ENCODE data around the gene NOS2. TPM values are rescaled to one million over a fixed set of nuclear protein-coding genes. Genes with fewer than 3 reads are reported as not detected.
"Not testable (repeated sequence)": the region's sequence is repeated elsewhere in the genome, so short reads cannot be mapped to it uniquely, and the experiment has no call there.

The NOS2 gene
- polyA plus RNA-seq, 1 donor from 2014 or later: 0.53 TPM

DNA sequence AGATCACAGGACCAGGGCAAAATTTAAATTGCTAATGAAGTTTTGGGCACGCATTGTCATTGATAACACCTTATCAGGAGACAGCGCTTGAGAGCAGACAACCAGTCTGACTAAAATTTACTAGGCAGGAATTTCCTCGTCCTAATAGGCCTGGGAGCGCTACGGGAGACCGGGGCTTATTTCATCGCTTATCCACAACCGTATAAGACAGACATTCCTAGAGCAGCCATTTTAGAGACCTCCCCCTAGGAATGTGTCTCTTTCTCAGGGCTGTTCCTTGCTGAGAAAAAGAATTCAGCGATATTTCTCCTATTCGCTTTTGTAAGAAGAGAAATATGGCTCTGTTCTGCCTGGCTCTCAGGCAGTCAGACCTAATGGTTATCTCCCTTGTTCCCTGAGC, 21.8 kb upstream of the NOS2 start:
- not testable (repeated sequence) for H3K27ac ChIP-seq (ENCODE audit: low read length); H3F3A ChIP-seq (ENCODE audit: insufficient read depth, low read length, poor library complexity, severe bottlenecking); H3K4me2 ChIP-seq (ENCODE audit: low read length); H3K79me2 ChIP-seq (replicated peaks; ENCODE audit: insufficient read depth, low read length); H3K9ac ChIP-seq (ENCODE audit: low read length); H3K4me3 ChIP-seq (ENCODE audit: low read length); H3K36me3 ChIP-seq (ENCODE audit: insufficient read depth, low read length); H3K9me2 ChIP-seq (ENCODE audit: insufficient read depth, low read length); H3K27me3 ChIP-seq (ENCODE audit: insufficient read depth, low read depth, low read length); H2AFZ ChIP-seq (ENCODE audit: low read depth, low read length); H4K20me1 ChIP-seq (ENCODE audit: insufficient read depth); H3K9me3 ChIP-seq (ENCODE audit: low read length)

DNA sequence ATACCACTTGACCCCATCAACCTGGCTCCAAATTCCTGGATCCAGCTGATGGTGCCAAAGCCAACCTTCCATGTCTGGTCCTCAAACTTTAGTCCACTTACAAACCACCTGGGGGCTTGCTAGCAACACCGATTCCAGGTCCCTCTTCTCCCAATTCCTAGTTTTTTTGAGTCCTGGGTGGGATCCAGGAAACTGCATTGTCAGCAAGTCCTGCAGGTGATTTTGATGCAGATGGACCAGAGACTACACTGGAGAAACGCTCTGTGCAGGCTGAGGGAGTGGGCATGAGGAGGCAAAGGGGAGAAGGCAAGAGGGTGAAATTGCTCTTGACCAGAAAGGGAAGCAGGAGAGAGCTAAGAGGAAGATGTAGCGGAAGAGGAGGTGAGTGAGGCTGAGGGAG, 21.0 kb upstream of the NOS2 start:
- H3K9me2 ChIP-seq (ENCODE audit: insufficient read depth, low read length): no peaks in the 10 kb centered on the region
- H3K9me3 ChIP-seq (ENCODE audit: low read length): no peaks in the 10 kb centered on the region
- H4K20me1 ChIP-seq (ENCODE audit: insufficient read depth): no peaks in the 10 kb centered on the region
- H3K4me3 ChIP-seq (ENCODE audit: low read length): no peak overlapping the region
- H3K9ac ChIP-seq (ENCODE audit: low read length): no peak overlapping the region
- TF ChIP-seq MXI1 (conservative IDR thresholded peaks at IDR 0.05; ENCODE audit: poor library complexity, severe bottlenecking) (no peak), RAD21 (conservative IDR thresholded peaks at IDR 0.05) (no peak), TAF1 (IDR thresholded peaks at IDR 0.05; ENCODE audit: low read depth) (no peak), POLR2AphosphoS5 (IDR thresholded peaks at IDR 0.05) (no peak), EZH2 (IDR thresholded peaks at IDR 0.05; ENCODE audit: borderline replicate concordance, insufficient read depth, low read length, poor library complexity, severe bottlenecking) (no peak), SMC3 (conservative IDR thresholded peaks at IDR 0.05; ENCODE audit: poor library complexity) (no peak), EP300 (conservative IDR thresholded peaks at IDR 0.05; ENCODE audit: poor library complexity, severe bottlenecking) (no peak)
- TF ChIP-seq, protein P1, sequence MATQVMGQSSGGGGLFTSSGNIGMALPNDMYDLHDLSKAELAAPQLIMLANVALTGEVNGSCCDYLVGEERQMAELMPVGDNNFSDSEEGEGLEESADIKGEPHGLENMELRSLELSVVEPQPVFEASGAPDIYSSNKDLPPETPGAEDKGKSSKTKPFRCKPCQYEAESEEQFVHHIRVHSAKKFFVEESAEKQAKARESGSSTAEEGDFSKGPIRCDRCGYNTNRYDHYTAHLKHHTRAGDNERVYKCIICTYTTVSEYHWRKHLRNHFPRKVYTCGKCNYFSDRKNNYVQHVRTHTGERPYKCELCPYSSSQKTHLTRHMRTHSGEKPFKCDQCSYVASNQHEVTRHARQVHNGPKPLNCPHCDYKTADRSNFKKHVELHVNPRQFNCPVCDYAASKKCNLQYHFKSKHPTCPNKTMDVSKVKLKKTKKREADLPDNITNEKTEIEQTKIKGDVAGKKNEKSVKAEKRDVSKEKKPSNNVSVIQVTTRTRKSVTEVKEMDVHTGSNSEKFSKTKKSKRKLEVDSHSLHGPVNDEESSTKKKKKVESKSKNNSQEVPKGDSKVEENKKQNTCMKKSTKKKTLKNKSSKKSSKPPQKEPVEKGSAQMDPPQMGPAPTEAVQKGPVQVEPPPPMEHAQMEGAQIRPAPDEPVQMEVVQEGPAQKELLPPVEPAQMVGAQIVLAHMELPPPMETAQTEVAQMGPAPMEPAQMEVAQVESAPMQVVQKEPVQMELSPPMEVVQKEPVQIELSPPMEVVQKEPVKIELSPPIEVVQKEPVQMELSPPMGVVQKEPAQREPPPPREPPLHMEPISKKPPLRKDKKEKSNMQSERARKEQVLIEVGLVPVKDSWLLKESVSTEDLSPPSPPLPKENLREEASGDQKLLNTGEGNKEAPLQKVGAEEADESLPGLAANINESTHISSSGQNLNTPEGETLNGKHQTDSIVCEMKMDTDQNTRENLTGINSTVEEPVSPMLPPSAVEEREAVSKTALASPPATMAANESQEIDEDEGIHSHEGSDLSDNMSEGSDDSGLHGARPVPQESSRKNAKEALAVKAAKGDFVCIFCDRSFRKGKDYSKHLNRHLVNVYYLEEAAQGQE (IDR thresholded peaks at IDR 0.05; ENCODE audit: borderline replicate concordance): no peak
- TF ChIP-seq, protein P2, sequence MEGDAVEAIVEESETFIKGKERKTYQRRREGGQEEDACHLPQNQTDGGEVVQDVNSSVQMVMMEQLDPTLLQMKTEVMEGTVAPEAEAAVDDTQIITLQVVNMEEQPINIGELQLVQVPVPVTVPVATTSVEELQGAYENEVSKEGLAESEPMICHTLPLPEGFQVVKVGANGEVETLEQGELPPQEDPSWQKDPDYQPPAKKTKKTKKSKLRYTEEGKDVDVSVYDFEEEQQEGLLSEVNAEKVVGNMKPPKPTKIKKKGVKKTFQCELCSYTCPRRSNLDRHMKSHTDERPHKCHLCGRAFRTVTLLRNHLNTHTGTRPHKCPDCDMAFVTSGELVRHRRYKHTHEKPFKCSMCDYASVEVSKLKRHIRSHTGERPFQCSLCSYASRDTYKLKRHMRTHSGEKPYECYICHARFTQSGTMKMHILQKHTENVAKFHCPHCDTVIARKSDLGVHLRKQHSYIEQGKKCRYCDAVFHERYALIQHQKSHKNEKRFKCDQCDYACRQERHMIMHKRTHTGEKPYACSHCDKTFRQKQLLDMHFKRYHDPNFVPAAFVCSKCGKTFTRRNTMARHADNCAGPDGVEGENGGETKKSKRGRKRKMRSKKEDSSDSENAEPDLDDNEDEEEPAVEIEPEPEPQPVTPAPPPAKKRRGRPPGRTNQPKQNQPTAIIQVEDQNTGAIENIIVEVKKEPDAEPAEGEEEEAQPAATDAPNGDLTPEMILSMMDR (IDR thresholded peaks at IDR 0.05; ENCODE audit: poor library complexity, severe bottlenecking): no peak
- no peak overlapping the region for H3K27ac ChIP-seq (ENCODE audit: low read length)
- no peaks in the 10 kb centered on the region for H3K79me2 ChIP-seq (replicated peaks; ENCODE audit: insufficient read depth, low read length)
- H3K27me3 ChIP-seq (ENCODE audit: insufficient read depth, low read depth, low read length): no peaks in the 10 kb centered on the region
- no peaks in the 10 kb centered on the region for H3K36me3 ChIP-seq (ENCODE audit: insufficient read depth, low read length)
- H2AFZ ChIP-seq (ENCODE audit: low read depth, low read length): no peak overlapping the region
- no peak overlapping the region for H3K4me2 ChIP-seq (ENCODE audit: low read length)
- H3F3A ChIP-seq (ENCODE audit: insufficient read depth, low read length, poor library complexity, severe bottlenecking): no peaks in the 10 kb centered on the region

DNA sequence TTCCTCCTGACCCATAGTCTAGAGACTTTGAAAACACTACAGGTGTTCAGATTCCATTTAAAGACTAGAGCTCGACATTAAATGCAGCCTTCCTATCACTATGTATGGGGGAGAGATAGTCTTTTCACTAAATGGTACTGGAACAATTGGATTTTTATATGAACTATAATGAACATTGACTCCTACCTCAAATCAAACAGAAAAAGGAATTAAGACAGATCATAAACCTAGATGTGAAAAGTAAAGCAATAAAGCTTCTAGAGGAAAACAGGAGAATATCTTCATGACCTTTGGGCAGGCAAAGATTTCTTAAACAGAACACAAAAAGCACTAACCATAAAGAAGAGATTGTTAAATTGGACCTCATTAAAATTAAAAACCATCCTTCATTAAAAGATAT, 18.8 kb upstream of the NOS2 start:
- H4K20me1 ChIP-seq (ENCODE audit: insufficient read depth): no peaks in the 10 kb centered on the region
- H3K36me3 ChIP-seq (ENCODE audit: insufficient read depth, low read length): no peaks in the 10 kb centered on the region
- H3K9ac ChIP-seq (ENCODE audit: low read length): no peak overlapping the region
- H2AFZ ChIP-seq (ENCODE audit: low read depth, low read length): no peak overlapping the region
- TF ChIP-seq SMC3 (conservative IDR thresholded peaks at IDR 0.05; ENCODE audit: poor library complexity) (no peak), TAF1 (IDR thresholded peaks at IDR 0.05; ENCODE audit: low read depth) (no peak), EP300 (conservative IDR thresholded peaks at IDR 0.05; ENCODE audit: poor library complexity, severe bottlenecking) (no peak), RAD21 (conservative IDR thresholded peaks at IDR 0.05) (no peak), MXI1 (conservative IDR thresholded peaks at IDR 0.05; ENCODE audit: poor library complexity, severe bottlenecking) (no peak), EZH2 (IDR thresholded peaks at IDR 0.05; ENCODE audit: borderline replicate concordance, insufficient read depth, low read length, poor library complexity, severe bottlenecking) (no peak), POLR2AphosphoS5 (IDR thresholded peaks at IDR 0.05) (no peak)
- TF ChIP-seq, protein P2 (IDR thresholded peaks at IDR 0.05; ENCODE audit: poor library complexity, severe bottlenecking): no peak
- TF ChIP-seq, protein P1 (IDR thresholded peaks at IDR 0.05; ENCODE audit: borderline replicate concordance): no peak
- no peaks in the 10 kb centered on the region for H3F3A ChIP-seq (ENCODE audit: insufficient read depth, low read length, poor library complexity, severe bottlenecking)
- no peaks in the 10 kb centered on the region for H3K9me3 ChIP-seq (ENCODE audit: low read length)
- no peaks in the 10 kb centered on the region for H3K9me2 ChIP-seq (ENCODE audit: insufficient read depth, low read length)
- no peak overlapping the region for H3K4me2 ChIP-seq (ENCODE audit: low read length)
- H3K27me3 ChIP-seq (ENCODE audit: insufficient read depth, low read depth, low read length): no peaks in the 10 kb centered on the region
- H3K27ac ChIP-seq (ENCODE audit: low read length): no peak overlapping the region
- no peak overlapping the region for H3K4me3 ChIP-seq (ENCODE audit: low read length)
- H3K79me2 ChIP-seq (replicated peaks; ENCODE audit: insufficient read depth, low read length): no peaks in the 10 kb centered on the region

Measured in neural cell (in vitro differentiated cells).